HG03060 (cell line): ENCODE data around the gene GADD45B.
"Not testable (repeated sequence)": the region's sequence is repeated elsewhere in the genome, so short reads cannot be mapped to it uniquely, and the experiment has no call there.

Experiments
- ATAC-seq: cut with Tn5 transposase; IDR thresholded peaks from one replicate; pipeline ENCODE4 v1.9.1; 2021; ENCODE audit warnings: low read depth, moderate number of reproducible peaks; ENCODE audit not compliant: unreplicated experiment

The GADD45B gene

GRCh38 chr19:2484178-2484937, 8.4 kb downstream of the GADD45B start:
- ATAC-seq: no peak

DNA sequence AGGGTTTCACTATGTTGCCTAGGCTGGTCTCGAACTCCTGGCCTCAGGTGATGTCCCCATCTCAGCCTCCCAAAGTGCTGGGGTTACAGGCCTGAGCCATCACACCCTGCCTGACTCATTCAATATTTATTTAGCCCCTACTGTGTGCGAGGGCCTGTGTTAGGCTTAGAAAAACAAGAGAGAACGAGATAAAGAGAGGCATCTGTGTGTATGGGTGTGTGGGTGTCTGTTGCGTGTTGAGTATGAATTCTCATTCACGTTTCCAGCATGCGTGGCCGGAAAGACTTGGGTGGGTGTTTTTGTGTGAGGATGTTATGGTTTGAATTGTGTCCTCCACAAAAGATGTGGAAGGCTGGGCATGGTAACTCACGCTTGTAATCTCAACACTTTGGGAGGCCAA, 9.5 kb downstream of the GADD45B start:
- no peak for ATAC-seq

DNA sequence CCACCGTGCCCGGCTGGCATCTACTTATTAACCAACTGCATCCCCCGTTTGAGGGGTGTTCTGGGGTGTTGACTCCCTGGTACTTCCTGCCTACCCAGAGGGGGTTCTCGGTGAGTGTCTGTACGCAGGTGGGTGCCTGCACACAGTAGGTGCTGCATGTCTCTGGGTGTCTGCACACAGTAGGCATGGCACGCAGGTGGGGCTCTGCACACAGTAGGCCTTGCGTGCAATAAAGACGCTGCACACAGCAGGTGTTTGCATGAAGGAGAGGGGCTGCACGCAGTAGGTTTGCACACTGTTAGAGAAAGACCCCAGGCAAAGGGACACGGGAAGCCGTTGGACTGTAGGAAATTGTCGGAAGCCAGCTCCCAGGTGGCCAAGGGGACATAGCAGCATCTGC, 11.2 kb downstream of the GADD45B start:
- no peak for ATAC-seq

DNA sequence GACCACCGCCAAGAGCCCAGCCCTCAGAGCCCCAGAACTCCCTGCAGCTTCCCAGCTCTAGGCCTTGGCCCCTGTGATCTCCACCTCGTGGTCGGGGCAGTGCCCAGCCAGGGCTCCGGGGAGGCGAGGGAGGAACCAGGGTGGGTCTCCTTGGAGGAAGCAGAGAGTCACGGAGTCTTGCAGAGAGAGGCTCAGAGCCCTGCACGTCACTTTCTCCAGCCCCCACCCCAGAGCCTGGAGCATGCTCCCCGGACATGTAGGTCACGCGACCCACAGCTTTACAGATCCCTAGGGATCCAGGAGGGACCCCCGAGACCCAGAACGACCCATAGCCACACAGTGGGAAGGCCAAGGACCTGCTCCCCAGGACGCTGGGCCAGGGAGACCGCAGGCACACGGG, 11.9 kb downstream of the GADD45B start:
- no peak for ATAC-seq

GRCh38 chr19:2488405-2488941, 12.5 kb downstream of the GADD45B start:
- no peak for ATAC-seq

DNA sequence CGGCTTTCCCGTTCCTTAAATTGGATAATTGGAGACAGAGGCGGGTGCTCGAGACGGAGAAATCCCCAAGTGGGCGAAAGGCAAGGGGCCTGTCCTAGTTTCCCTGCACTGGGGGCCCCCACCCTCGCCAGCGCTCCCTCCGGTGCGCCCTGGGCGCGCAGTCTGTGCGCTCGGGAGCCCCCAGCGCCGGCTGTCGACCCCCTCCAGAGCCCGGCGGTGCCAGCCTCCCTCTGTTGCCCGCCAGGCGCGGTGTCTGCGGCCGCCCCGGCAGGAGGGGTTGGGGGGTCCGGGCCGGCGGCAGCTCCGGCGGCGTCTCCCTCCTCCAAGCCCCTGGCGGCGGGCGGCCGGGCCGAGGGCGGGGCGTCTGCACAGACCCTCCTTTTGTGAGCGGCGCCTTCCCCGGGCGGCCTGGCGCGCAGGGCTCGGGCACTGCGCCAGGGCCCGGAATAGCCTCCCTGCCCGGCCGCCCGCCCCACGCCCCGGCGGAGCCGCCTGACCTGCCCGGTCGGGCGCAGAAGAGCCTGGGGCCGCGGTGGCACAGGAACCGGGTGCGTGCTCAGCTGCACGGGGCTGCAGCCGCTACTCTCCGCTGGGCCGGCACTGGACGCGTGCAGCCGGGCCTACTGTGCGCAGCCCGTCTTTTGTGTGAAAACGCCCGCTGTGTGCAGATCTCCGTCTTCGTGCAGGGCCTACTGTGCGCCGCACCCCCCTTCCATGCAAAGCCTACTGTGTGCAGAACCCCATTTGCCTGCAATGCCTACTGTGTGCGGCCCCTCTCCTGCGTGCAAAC, 13.2 kb downstream of the GADD45B start:
- ATAC-seq: no peak

DNA sequence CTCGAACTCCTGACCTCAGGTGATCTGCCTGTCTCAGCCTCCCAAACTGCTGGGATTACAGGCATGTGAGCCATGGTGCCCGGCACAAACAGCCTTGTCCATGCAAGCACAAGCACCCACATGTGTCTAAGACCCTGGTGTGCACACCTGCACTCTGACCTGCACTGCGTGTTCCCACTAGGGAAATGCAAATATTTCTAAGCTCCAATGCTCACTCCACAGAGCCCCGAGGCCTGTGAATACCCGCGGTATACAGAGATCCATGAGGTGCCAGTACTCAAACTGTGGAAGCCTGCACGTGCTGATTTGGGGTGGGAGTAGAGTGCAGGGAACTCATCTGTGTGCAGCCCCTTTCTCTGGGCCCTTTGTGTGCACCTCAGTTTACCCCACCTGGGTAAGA, 14.7 kb downstream of the GADD45B start:
- no peak for ATAC-seq

DNA sequence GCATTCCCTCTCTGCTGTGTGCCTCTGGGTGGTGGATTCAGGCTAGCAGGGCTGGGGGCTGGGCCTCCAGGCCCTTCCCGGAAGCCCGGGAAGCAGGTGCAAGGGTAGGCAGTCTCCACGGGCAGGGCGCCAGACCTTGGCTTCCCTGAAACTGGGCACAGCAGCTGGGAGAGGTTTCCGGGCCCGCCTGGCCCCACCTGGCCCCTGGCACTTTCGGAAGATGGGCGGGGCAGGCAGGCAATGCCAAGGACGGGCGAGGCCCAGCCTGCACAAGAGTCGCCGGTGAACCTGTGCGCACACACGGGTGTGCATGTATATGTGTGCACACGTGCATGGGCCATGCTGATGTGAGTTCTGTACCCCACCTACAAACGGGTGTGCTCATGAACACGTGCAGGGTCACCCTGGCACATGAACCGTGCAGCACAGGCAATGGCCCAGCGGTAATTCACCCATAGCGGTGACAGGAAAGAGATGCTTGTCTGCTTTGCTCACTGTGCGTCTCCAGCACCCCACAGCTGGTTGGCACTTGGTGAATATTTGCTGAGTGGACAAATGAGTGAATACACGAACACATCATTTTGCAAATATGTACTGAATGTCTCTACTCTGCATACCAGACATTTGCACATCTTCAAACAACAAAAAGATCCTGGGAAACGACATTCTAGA, 15.3 kb downstream of the GADD45B start:
- no peak for ATAC-seq

DNA sequence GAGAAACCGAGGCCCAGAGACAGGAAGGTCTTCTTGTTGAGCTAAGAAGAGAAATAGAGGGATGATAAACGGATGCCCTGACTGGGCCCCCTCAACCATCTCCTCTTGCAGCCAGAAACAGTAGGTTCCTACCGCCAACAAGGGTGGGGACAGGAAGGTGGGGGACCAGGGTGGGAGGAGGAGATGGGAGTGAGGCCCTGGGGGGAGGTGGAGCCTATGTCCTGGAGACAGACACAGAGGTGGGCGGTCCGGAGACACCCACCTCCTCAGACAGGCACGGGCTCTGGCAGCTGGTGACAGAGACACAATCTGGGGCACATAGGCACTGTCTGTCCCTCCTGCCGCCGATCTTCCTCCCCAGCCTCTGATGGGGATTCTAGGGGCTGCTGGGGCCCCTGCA, 16.9 kb downstream of the GADD45B start:
- no peak for ATAC-seq

DNA sequence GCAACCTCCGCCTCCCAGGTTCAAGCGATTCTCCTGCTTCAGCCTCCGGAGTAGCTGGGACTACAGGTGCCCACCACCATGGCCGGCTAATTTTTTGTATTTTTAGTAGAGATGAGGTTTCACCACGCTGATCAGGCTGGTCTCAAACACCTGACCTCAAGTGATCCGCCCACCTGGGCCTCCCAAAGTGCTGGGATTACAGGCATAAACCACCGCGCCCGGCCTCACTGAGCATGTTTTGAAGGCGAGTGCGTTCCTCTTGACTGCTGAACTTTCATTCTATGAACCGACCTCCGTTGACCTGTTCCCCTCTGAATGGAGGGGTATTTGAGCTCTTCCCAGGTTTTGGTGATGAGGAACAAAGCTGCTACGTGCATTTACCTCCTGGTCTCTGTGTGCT, 17.5 kb downstream of the GADD45B start:
- ATAC-seq: not testable (repeated sequence)

DNA sequence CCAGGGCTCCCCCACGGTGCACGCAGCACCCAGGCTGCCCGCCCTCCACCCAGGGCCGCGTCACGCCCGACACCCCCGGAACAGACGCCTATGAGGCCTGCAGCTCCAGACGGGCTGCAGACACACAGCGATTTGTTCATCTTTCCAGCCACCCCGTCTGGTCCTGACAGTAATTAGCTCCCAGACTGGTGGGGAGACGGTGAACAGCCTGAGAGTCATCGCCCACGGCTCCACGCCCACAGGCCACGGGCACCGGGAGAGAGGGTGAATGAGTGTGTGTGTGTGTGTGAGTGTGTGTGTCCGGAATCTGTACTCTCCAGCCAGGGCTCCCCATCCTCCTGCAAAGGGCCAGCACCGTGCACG, 18.1 kb downstream of the GADD45B start:
- no peak for ATAC-seq

- ATAC-seq: no peak
These were observed 18.7 kb downstream of the GADD45B start for GRCh38 chr19:2494447-2495129.

GRCh38 chr19:2495130-2495641, 19.3 kb downstream of the GADD45B start:
- ATAC-seq: no peak

GRCh38 chr19:2495651-2496316, 19.9 kb downstream of the GADD45B start:
- ATAC-seq: no peak

DNA sequence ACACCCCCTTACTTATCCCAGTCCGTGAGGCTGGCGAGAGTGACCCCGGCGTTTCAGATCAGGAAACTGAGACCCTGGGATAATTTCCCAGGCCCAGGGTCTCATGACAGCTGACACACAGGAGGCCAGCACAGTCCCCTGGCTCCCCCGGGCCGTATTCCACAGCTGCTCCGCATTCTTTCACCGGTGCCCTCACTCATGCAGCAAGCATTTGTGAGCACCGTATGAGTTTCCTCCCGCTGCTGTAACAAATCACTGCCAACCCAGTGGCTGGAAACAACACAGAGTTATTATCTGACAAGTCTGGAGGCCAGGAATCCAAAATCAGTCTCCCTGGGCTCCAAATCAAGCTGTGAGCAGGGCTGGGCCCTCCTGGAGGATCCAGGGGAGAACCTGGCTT, 21.3 kb downstream of the GADD45B start:
- no peak for ATAC-seq

DNA sequence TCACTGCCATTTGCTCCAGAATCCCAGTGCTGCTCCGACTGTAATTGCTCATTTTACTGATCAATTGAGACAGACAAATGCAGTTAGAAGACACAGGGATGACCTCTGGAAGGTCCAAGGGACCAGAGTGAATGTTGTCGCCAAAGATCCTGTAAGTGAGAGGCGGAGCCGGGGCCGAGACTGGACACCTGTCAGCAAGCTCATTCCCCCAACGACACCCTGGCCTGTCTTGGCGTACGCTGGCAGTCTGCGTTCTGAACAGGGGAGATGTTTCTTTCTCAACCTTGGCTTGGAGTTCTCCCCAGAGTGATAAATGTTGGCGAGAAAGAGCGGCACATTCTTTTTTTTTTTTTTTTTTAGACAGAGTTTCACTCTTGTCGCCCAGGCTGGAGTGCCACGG, 24.2 kb downstream of the GADD45B start:
- no peak for ATAC-seq

GRCh38 chr19:2500841-2501261, 24.9 kb downstream of the GADD45B start:
- ATAC-seq: no peak

DNA sequence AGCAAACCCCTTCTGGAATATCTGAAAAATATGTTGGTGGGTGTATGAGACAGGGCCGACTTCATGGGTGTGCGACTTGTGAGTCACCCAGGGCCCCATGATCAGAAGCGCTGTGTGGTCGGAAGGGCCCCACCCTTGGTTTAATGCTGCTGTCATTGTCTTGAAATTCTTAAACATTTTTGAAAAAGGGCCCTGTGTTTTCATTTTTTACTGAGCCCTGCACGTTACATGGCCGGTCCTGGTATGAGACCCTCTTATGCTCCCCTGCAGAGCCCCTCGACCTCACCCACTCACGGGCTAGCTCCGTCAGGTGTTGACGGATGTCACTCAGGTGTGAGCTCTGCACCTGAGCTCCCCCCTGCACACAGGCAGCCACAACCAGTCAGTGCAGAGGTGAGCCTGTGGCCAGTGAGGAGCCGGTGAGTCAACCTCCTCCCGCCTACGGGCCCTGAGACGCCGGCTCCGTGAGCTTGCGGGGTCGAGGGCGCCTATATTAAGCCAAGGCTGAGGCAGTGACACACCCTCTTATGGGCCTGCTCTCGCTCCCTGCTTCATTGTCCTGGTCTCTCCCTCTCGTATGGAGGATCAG, 27.7 kb downstream of the GADD45B start:
- no peak for ATAC-seq

DNA sequence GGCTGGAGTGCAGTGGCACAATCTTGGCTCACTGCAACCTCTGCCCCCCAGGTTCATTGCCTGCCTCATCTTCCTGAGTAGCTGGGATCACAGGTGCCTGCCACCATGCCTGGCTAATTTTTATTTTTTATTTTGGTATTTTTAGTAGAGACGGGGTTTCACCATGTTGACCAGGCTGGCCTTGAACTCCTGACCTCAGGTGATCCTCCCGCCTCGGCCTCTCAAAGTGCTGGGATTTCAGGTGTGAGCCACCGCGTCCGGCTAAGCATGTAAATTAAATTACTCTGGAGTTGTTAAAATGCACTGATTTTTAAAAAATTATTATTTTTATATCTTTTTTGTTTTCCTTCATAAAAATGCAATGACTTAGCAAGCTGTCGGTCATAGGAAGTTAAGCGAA, 30.7 kb downstream of the GADD45B start:
- not testable (repeated sequence) for ATAC-seq

DNA sequence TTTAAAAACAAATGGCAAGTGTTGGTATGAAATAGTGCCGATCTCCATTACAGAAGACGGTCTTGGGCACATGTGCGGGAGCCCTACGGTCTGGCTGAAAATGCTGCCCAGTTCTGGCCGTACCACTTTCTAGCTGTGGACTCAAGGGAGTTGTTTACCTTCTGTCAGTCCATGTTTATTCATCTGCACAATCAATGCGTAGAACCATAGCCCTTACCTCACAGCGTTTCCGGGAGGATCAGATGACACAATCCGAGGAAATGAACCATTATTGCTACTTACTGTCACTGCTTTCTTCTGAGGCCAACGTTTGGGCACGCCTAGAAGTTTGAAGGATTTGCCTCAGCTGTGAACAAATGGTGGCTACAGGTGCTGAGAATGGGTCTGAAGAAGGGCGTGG, 31.2 kb downstream of the GADD45B start:
- no peak for ATAC-seq
